Measurements from ENCODE around the gene MYO3B.

MYO3B gene

GRCh38 chr2:170360546-170361089 lies 182.7 kb downstream of the MYO3B start:
- no peak for DNase-seq (ENCODE audit: low read depth)
- TF ChIP-seq MYC (IDR thresholded peaks at IDR 0.05; ENCODE audit: low read depth, low read length) (no peak), CTCF (IDR thresholded peaks at IDR 0.05; ENCODE audit: low read depth, low read length) (no peak), POLR2A (IDR thresholded peaks at IDR 0.05; ENCODE audit: extremely low read depth, insufficient read length) (no peak), MAX (IDR thresholded peaks at IDR 0.05; ENCODE audit: low read depth, low read length) (no peak)
- H3K4me3 ChIP-seq (ENCODE audit: low read depth, low read length), result no peak overlapping the region

GRCh38 chr2:170361090-170361936 lies 183.4 kb downstream of the MYO3B start:
- H3K4me3 ChIP-seq (ENCODE audit: low read depth, low read length), result no peak overlapping the region
- peak; percentile 70 for DNase-seq (ENCODE audit: low read depth)
- TF ChIP-seq CTCF (IDR thresholded peaks at IDR 0.05; ENCODE audit: low read depth, low read length) (peak; percentile 90), MAX (IDR thresholded peaks at IDR 0.05; ENCODE audit: low read depth, low read length) (no peak), POLR2A (IDR thresholded peaks at IDR 0.05; ENCODE audit: extremely low read depth, insufficient read length) (no peak)

GRCh38 chr2:170362313-170362870 lies 184.4 kb downstream of the MYO3B start:
- TF ChIP-seq CTCF (IDR thresholded peaks at IDR 0.05; ENCODE audit: low read depth, low read length) (no peak), MAX (IDR thresholded peaks at IDR 0.05; ENCODE audit: low read depth, low read length) (no peak)
- no peak overlapping the region for H3K4me3 ChIP-seq (ENCODE audit: low read depth, low read length)
- no peak for DNase-seq (ENCODE audit: low read depth)

- DNase-seq (ENCODE audit: low read depth), result no peak
- TF ChIP-seq CTCF (IDR thresholded peaks at IDR 0.05; ENCODE audit: low read depth, low read length) (no peak), MAX (IDR thresholded peaks at IDR 0.05; ENCODE audit: low read depth, low read length) (no peak), POLR2A (IDR thresholded peaks at IDR 0.05; ENCODE audit: extremely low read depth, insufficient read length) (no peak), MYC (IDR thresholded peaks at IDR 0.05; ENCODE audit: low read depth, low read length) (no peak)
- H3K4me3 ChIP-seq (ENCODE audit: low read depth, low read length), result no peak overlapping the region
These were observed 185.1 kb downstream of the MYO3B start for GRCh38 chr2:170362871-170363631.

- no peak overlapping the region for H3K4me3 ChIP-seq (ENCODE audit: low read depth, low read length)
- no peak for DNase-seq (ENCODE audit: low read depth)
- TF ChIP-seq MYC (IDR thresholded peaks at IDR 0.05; ENCODE audit: low read depth, low read length) (no peak), CTCF (IDR thresholded peaks at IDR 0.05; ENCODE audit: low read depth, low read length) (no peak)
These were observed 187.1 kb downstream of the MYO3B start for GRCh38 chr2:170365003-170365402.

Measured in NB4 (cell line).